Lung (tissue), 12 donors: ENCODE measurements around the gene POLR3A. TPM values are rescaled to one million over a fixed set of nuclear protein-coding genes. Genes with fewer than 3 reads are reported as not detected.

Experiments
- ATAC-seq: fragments of 200-7000 bp; cut with Tn5 transposase; one replicate; pipeline ENCODE4 v1.9.1; 2020; ENCODE audit warnings: moderate number of reproducible peaks; ENCODE audit not compliant: insufficient read depth, low FRiP score
- DNase-seq, 3 donors: peaks; one replicate each; pipeline ENCODE4 v3.0.0-alpha.2; 2013 to 2017
- H3K27ac ChIP-seq, 2 donors: one replicate each; pipeline ENCODE4 v1.5.1; 2013; ENCODE audit warnings: mild to moderate bottlenecking in 2 of 2, moderate library complexity in 2 of 2, control low read depth in 1 of 2, inconsistent platforms in 1 of 2, low read depth in 1 of 2, low read length in 1 of 2
- H3K27me3 ChIP-seq, 3 donors: one replicate each; pipeline ENCODE4 v1.5.1; 2013; ENCODE audit warnings: low read length in 2 of 3; ENCODE audit not compliant: control insufficient read depth in 3 of 3, insufficient read depth in 3 of 3
- H3K36me3 ChIP-seq, 4 donors: one replicate each; pipeline ENCODE4 v1.5.1; 2013; ENCODE audit warnings: low read length in 4 of 4, mild to moderate bottlenecking in 1 of 4, moderate library complexity in 1 of 4; ENCODE audit not compliant: control insufficient read depth in 4 of 4, insufficient read depth in 4 of 4
- H3K4me1 ChIP-seq, 5 donors: one replicate each; pipeline ENCODE4 v1.5.1; 2013; ENCODE audit warnings: low read length in 5 of 5, mild to moderate bottlenecking in 2 of 5, moderate library complexity in 1 of 5; ENCODE audit not compliant: control insufficient read depth in 5 of 5, insufficient read depth in 5 of 5
- H3K4me3 ChIP-seq: one replicate; pipeline ENCODE4 v1.5.1; 2013; ENCODE audit warnings: mild to moderate bottlenecking, control low read depth, moderate library complexity
- H3K9ac ChIP-seq, 2 donors: one replicate each; pipeline ENCODE4 v1.5.1; 2013; ENCODE audit warnings: low read length in 2 of 2, control low read depth in 1 of 2; ENCODE audit not compliant: insufficient read depth in 1 of 2
- H3K9me3 ChIP-seq, 4 donors: one replicate each; pipeline ENCODE4 v1.5.1; 2013; ENCODE audit warnings: low read length in 3 of 4, mild to moderate bottlenecking in 1 of 4, moderate library complexity in 1 of 4; ENCODE audit not compliant: control insufficient read depth in 4 of 4, insufficient read depth in 3 of 4
- WGBS, 2 donors: extraction: QIAGEN DNeasy Blood & Tissue Kit; methylation state at CpG; one replicate each; pipeline ENCODE4 v1.1.7; 2013; 5-methylcytosine and 5-hydroxymethylcytosine counted together
- polyA plus RNA-seq, 2 donors: library from polyadenylated mRNA; stranded (reverse); fragments of 200-250 nt; gene quantifications; one replicate each; pipeline ENCODE4 v1.2.1, GENCODE V29; 2013
- total RNA-seq, 2 donors: library from RNA; depleted of rRNA in 1 of 2; stranded (reverse); fragments of >200 nt in 1 of 2; gene quantifications; one replicate each; pipeline ENCODE4 v1.2.1, GENCODE V29; 2014 to 2021
- TF ChIP-seq, protein P1 (sequence below): IDR thresholded peaks from 2 replicates; pipeline ENCODE4 v1.5.1; 2012; ENCODE audit warnings: mild to moderate bottlenecking; ENCODE audit errors: control extremely low read depth, extremely low read depth
- donor health status: control.
- donor health status: control.
- donor health status: Bipolar disorder and iron deficiency.
- donor health status: healthy.
- donor health status: DM: yes; HTN: yes; CAD: no.

Gene POLR3A
- total and polyA plus RNA-seq, 4 donors, result 3.9 to 15.0 (median 8.7) TPM

DNA sequence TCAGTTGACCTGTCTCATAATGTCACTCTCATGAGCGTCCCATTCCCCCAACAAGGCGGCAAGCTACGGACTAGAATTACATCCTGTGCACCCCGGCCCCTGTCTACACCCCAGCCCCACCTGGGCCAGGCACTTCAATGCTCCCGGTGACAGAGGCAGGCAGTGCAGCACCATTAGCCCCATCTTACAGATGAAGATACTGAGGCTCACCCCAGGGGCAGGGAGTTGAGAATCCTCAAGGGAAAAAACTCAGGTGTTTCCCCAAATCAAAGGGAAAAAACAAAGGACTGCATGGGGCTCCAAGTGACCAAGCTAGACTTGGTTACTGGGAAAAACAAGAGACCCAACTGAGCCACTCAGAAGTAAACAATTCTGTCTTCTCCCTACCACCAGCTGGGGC lies 107.3 kb downstream of the POLR3A start:
- ATAC-seq (no peak), DNase-seq (no peak)
- Histone ChIP-seq H3K27me3 (no peaks in the 10 kb centered on the region), H3K27ac (no peak overlapping the region), H3K4me3 (no peak overlapping the region), H3K4me1 (peaks cover 4 to 18% (median 11%) of the 10 kb centered on the region in 5 donors), H3K9me3 (no peaks in the 10 kb centered on the region), H3K9ac (no peak overlapping the region), H3K36me3 (no peaks in the 10 kb centered on the region)
- WGBS, 2 donors, result 94 to 99% methylated on average over 5 of the region's 5 CpGs
- TF ChIP-seq, protein P1, sequence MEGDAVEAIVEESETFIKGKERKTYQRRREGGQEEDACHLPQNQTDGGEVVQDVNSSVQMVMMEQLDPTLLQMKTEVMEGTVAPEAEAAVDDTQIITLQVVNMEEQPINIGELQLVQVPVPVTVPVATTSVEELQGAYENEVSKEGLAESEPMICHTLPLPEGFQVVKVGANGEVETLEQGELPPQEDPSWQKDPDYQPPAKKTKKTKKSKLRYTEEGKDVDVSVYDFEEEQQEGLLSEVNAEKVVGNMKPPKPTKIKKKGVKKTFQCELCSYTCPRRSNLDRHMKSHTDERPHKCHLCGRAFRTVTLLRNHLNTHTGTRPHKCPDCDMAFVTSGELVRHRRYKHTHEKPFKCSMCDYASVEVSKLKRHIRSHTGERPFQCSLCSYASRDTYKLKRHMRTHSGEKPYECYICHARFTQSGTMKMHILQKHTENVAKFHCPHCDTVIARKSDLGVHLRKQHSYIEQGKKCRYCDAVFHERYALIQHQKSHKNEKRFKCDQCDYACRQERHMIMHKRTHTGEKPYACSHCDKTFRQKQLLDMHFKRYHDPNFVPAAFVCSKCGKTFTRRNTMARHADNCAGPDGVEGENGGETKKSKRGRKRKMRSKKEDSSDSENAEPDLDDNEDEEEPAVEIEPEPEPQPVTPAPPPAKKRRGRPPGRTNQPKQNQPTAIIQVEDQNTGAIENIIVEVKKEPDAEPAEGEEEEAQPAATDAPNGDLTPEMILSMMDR, result no peak

DNA sequence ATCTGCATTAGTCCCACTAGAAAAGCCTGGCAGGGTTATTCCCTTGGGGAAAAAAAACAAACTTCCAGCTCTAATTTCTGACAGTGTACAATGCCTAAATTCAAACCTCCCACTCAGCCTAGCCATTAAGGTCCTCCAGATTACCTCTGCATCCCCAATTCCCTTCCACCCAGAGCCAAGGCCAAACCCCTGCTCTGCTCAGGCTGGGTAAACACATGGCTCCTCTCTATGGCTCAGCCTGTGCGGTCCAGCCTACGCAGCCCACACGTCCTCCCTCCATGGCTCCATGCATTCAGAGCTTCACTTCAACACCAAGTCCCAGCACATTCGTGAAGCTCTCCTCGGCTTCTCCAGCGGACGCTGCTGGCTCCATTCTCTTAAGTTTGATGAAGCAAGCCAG lies 107.9 kb downstream of the POLR3A start:
- WGBS, 2 donors, result 86 to 95% methylated on average over 7 of the region's 7 CpGs
- no peaks in the 10 kb centered on the region for H3K36me3 ChIP-seq

DNA sequence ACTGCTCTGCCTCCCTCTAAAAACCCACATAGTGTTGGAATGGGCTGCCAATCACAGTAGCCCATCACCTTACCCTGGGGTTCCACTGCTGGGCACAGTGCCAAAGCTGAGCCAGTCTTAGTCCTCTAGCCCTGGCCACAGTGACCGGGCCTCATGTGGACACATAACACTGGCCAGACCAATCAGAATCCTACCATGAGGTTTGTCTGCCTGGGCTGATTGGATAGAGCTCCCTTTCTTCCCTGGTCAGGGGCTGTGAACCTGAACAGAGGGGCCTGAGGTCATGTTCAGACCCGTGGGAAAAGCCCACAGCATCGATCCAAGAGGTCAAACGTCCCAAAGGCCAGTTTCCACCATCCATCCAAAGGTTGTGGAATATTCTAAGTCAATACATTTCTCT lies 108.8 kb downstream of the POLR3A start:
- WGBS, 2 donors, result 82 to 88% methylated on average over 4 of the region's 4 CpGs
- Histone ChIP-seq H3K4me3 (no peak overlapping the region), H3K9me3 (no peaks in the 10 kb centered on the region), H3K4me1 (peaks cover 4 to 15% (median 11%) of the 10 kb centered on the region in 5 donors), H3K9ac (no peak overlapping the region), H3K27ac (no peak overlapping the region), H3K27me3 (no peaks in the 10 kb centered on the region), H3K36me3 (no peaks in the 10 kb centered on the region)
- ATAC-seq (no peak), DNase-seq (no peak)
- TF ChIP-seq, protein P1, result no peak

More for the DNA sequence above, 107.9 kb downstream of the POLR3A start:
- ATAC-seq, result no peak
- no peaks in the 10 kb centered on the region for H3K27me3 ChIP-seq
- no peaks in the 10 kb centered on the region for H3K9me3 ChIP-seq
- TF ChIP-seq, protein P1, result no peak
- H3K9ac ChIP-seq, result no peak overlapping the region
- DNase-seq, result no peak
- peaks cover 4 to 17% (median 11%) of the 10 kb centered on the region in 5 donors for H3K4me1 ChIP-seq
- H3K4me3 ChIP-seq, result no peak overlapping the region
- no peak overlapping the region for H3K27ac ChIP-seq

DNA sequence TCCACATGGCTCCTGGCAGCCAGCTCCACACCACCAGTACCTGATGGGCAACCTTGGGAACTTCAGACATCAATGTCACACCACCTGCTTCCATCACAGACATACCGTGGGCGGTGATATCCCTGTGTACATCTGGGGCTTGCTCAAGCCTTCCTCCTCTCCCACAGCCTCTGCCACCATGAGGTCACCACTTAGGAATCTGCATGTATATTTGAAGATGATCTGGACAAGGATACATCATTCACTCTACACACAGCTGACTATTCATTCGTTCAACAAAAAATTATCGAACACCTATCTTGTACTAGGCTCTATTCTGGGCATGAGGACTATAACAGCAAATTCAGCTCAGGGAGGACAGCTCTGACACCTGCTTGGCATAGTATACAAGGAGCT lies 109.6 kb downstream of the POLR3A start:
- TF ChIP-seq, protein P1, result no peak
- Histone ChIP-seq H3K36me3 (no peaks in the 10 kb centered on the region), H3K4me1 (peaks cover 0 to 7% (median 6%) of the 10 kb centered on the region in 5 donors), H3K27ac (no peak overlapping the region), H3K9me3 (no peaks in the 10 kb centered on the region), H3K27me3 (no peaks in the 10 kb centered on the region), H3K9ac (no peak overlapping the region), H3K4me3 (no peak overlapping the region)
- ATAC-seq, result no peak
- 70 to 71% methylated on average over 4 of the region's 4 CpGs for WGBS, 2 donors
- no peak for DNase-seq
